ENCODE measurements around the gene VPS29. TPM values are rescaled to one million over a fixed set of nuclear protein-coding genes. Genes with fewer than 3 reads are reported as not detected.
A peak's percentile ranks its signal among the peaks of the same experiment; 100 is the strongest.

VPS29 gene
- polyA plus RNA-seq, 1 experiment, result 170 TPM

- Histone ChIP-seq H3K9me3 (ENCODE audit: control insufficient read depth, insufficient read depth, low read length) (no peaks in the 10 kb centered on the region; the same call in 1 of the 2 replicates), H3K27ac (ENCODE audit: low read depth, low read length) (no peak overlapping the region), H3K4me3 (ENCODE audit: low read depth, low read length) (no peak overlapping the region), H3K27me3 (ENCODE audit: control insufficient read depth, insufficient read depth, low read length) (no peaks in the 10 kb centered on the region)
- CTCF ChIA-PET, result interaction anchor here (0.9 to 5.1 kb wide), 4 partner anchors 8 to 437 kb away, joined by 3 to 125 read pairs (median 14); partner anchors contain the start of gene TCTN1
- DNase-seq (ENCODE audit: low read depth, low spot score), result no peak
- POLR2A ChIA-PET, result interaction anchor here (2.2 kb wide), 1 partner anchor 17 kb away, joined by 5 read pairs; the partner anchor contains the start of genes FAM216A and GPN3
- TF ChIP-seq, protein P1, sequence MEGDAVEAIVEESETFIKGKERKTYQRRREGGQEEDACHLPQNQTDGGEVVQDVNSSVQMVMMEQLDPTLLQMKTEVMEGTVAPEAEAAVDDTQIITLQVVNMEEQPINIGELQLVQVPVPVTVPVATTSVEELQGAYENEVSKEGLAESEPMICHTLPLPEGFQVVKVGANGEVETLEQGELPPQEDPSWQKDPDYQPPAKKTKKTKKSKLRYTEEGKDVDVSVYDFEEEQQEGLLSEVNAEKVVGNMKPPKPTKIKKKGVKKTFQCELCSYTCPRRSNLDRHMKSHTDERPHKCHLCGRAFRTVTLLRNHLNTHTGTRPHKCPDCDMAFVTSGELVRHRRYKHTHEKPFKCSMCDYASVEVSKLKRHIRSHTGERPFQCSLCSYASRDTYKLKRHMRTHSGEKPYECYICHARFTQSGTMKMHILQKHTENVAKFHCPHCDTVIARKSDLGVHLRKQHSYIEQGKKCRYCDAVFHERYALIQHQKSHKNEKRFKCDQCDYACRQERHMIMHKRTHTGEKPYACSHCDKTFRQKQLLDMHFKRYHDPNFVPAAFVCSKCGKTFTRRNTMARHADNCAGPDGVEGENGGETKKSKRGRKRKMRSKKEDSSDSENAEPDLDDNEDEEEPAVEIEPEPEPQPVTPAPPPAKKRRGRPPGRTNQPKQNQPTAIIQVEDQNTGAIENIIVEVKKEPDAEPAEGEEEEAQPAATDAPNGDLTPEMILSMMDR (IDR thresholded peaks at IDR 0.05; ENCODE audit: low read depth, low read length), result no peak
Measured at GRCh38 chr12:110451263-110451662, 50.6 kb downstream of the VPS29 start.

GRCh38 chr12:110449799-110450497, 52.0 kb downstream of the VPS29 start, which contains the start of gene ARPC3:
Gene ARPC3 (minus strand): TSS chr12:110450337. CDS start chr12:110450260, 77 bp downstream.
- POLR2A ChIA-PET, result interaction anchor here (0.5 to 1.9 kb wide), 10 partner anchors 18 to 438 kb away, joined by 3 to 29 read pairs (median 4); partner anchors contain the start of genes FAM216A, GPN3 and TCTN1

GRCh38 chr12:110444455-110444854, 57.5 kb downstream of the VPS29 start:
- no peaks in the 10 kb centered on the region for H3K9me3 ChIP-seq (ENCODE audit: control insufficient read depth, insufficient read depth, low read length)
- no peaks in the 10 kb centered on the region for H3K27me3 ChIP-seq (ENCODE audit: control insufficient read depth, insufficient read depth, low read length)
- H3K4me3 ChIP-seq (ENCODE audit: low read depth, low read length), result no peak overlapping the region
- TF ChIP-seq, protein P1 (IDR thresholded peaks at IDR 0.05; ENCODE audit: low read depth, low read length), result no peak
- H3K27ac ChIP-seq (ENCODE audit: low read depth, low read length), result no peak overlapping the region
- no peak for DNase-seq (ENCODE audit: low read depth, low spot score)
- ChIA-PET POLR2A (interaction anchor here (0.7 to 1.8 kb wide), 3 partner anchors 10 to 363 kb away, joined by 3 to 4 read pairs (median 4); no protein-coding TSS in a partner anchor), CTCF (interaction anchor here (0.6 to 2.6 kb wide), 2 partner anchors 13 to 408 kb away, joined by 5 to 19 read pairs; no protein-coding TSS in a partner anchor)

More at GRCh38 chr12:110449799-110450497, 52.0 kb downstream of the VPS29 start, which contains the start of gene ARPC3:
- DNase-seq (ENCODE audit: low read depth, low spot score), result peak; percentile 86
- CTCF ChIA-PET, result interaction anchor here (0.5 to 5.1 kb wide), 34 partner anchors 10 to 482 kb away, joined by 3 to 125 read pairs (median 4); partner anchors contain the start of genes C12orf76, FAM216A, GPN3 and TCTN1
- Histone ChIP-seq H3K27me3 (ENCODE audit: control insufficient read depth, insufficient read depth, low read length) (no peaks in the 10 kb centered on the region), H3K4me3 (ENCODE audit: low read depth, low read length) (peak within 1 kb of the TSS; percentile 94), H3K27ac (ENCODE audit: low read depth, low read length) (peak within 1 kb of the TSS; percentile 91), H3K9me3 (ENCODE audit: control insufficient read depth, insufficient read depth, low read length) (no peaks in the 10 kb centered on the region; the same call in 1 of the 2 replicates)
- TF ChIP-seq, protein P1 (IDR thresholded peaks at IDR 0.05; ENCODE audit: low read depth, low read length), result peak; percentile 88

Small RNAs within 50 kb of the gene (small RNA-seq; reads per million reads assigned to genes)
- gene RF00278 (ENCODE audit: insufficient read length, low read depth), result not detected

Other genes starting within 250 kb of the VPS29 start
- gene ATP2A2, start 220.9 kb downstream of the VPS29 start, polyA plus RNA-seq (2011; rRNA removed), result 139 and 143 TPM in 2 replicates
- 48.7 and 58.8 TPM in 2 replicates for gene ANAPC7, start 98.4 kb downstream of the VPS29 start, polyA plus RNA-seq (2011; rRNA removed)
- gene ARPC3, start 51.8 kb downstream of the VPS29 start, polyA plus RNA-seq (2011; rRNA removed), result 57.0 and 82.3 TPM in 2 replicates
- 16.8 and 25.6 TPM in 2 replicates for gene GPN3, start 33.9 kb downstream of the VPS29 start, polyA plus RNA-seq (2011; rRNA removed)
- 17.7 and 21.3 TPM in 2 replicates for gene FAM216A, start 33.3 kb downstream of the VPS29 start, polyA plus RNA-seq (2011; rRNA removed)
- 0.07 and 0.26 TPM in 2 replicates for gene RAD9B, start 220 bp upstream of the VPS29 start, polyA plus RNA-seq (2011; rRNA removed)
- 9.3 and 11.4 TPM in 2 replicates for gene PPTC7, start 81.2 kb upstream of the VPS29 start, polyA plus RNA-seq (2011; rRNA removed)
- 32.7 and 35.4 TPM in 2 replicates for gene TCTN1, start 112.0 kb upstream of the VPS29 start, polyA plus RNA-seq (2011; rRNA removed)
- gene HVCN1, start 187.0 kb upstream of the VPS29 start, polyA plus RNA-seq (2011; rRNA removed), result 6.5 and 6.9 TPM in 2 replicates
- 112 and 167 TPM in 2 replicates for gene PPP1CC, start 240.8 kb upstream of the VPS29 start, polyA plus RNA-seq (2011; rRNA removed)